Stimulated activated naive CD8-positive, alpha-beta T cell treated with anti-CD3 and anti-CD28 coated beads, Interleukin-15, amount 100 ng/mL, for 72 hours (primary cell): ENCODE results near the gene TMEM94.
"Not testable (repeated sequence)": the region's sequence is repeated elsewhere in the genome, so short reads cannot be mapped to it uniquely, and the experiment has no call there.

Experiments
- ATAC-seq: fragments of 150-1000 bp; cut with Tn5 transposase; 2 replicates; pipeline ENCODE4 v1.10.0; 2021; ENCODE audit warnings: mild to moderate bottlenecking, moderate library complexity
- DNase-seq, 2 donors: peaks; one replicate each; pipeline ENCODE4 v3.0.0; 2021 to 2022
- H3K27ac Mint-ChIP-seq, 2 donors: one replicate each; pipeline ENCODE4 v1.8.0; 2022; ENCODE audit warnings: mild to moderate bottlenecking in 2 of 2, mixed read lengths in 2 of 2, moderate library complexity in 2 of 2
- H3K27me3 Mint-ChIP-seq: one replicate; pipeline ENCODE4 v1.8.0; 2022; ENCODE audit warnings: mixed read lengths
- H3K4me1 Mint-ChIP-seq: one replicate; pipeline ENCODE4 v1.8.0; 2022; ENCODE audit warnings: mild to moderate bottlenecking, mixed read lengths
- H3K4me3 Mint-ChIP-seq, 2 donors: one replicate each; pipeline ENCODE4 v1.8.0; 2022; ENCODE audit warnings: mild to moderate bottlenecking in 2 of 2, mixed read lengths in 2 of 2, moderate library complexity in 1 of 2
- H3K9me3 Mint-ChIP-seq, 2 donors: one replicate each; pipeline ENCODE4 v1.8.0; 2022; ENCODE audit warnings: mixed read lengths in 2 of 2

TMEM94 gene

GRCh38 chr17:75463603-75464002, 7.2 kb downstream of the TMEM94 start:
- ATAC-seq (no peak), DNase-seq (no peak)
- Mint-ChIP-seq H3K27me3 (no peaks in the 10 kb centered on the region), H3K27ac (no peak overlapping the region), H3K4me3 (no peak overlapping the region), H3K9me3 (no peaks in the 10 kb centered on the region), H3K4me1 (peaks cover 17% of the 10 kb centered on the region)

- H3K27me3 Mint-ChIP-seq = no peaks in the 10 kb centered on the region
- H3K4me3 Mint-ChIP-seq = no peak overlapping the region
- no peak overlapping the region for H3K27ac Mint-ChIP-seq
- ATAC-seq (no peak), DNase-seq (no peak)
- H3K4me1 Mint-ChIP-seq = peaks cover 9% of the 10 kb centered on the region
- H3K9me3 Mint-ChIP-seq = no peaks in the 10 kb centered on the region
Measured at GRCh38 chr17:75465039-75465438, 8.6 kb downstream of the TMEM94 start.

GRCh38 chr17:75468291-75468754, 11.9 kb downstream of the TMEM94 start:
- no peaks in the 10 kb centered on the region for H3K27me3 Mint-ChIP-seq
- ATAC-seq = no peak
- no peaks in the 10 kb centered on the region for H3K9me3 Mint-ChIP-seq
- no peak overlapping the region for H3K4me3 Mint-ChIP-seq
- no peak overlapping the region for H3K27ac Mint-ChIP-seq
- peaks cover 3% of the 10 kb centered on the region for H3K4me1 Mint-ChIP-seq
- DNase-seq = no peak

- no peaks in the 10 kb centered on the region for H3K9me3 Mint-ChIP-seq
- no peaks in the 10 kb centered on the region for H3K27me3 Mint-ChIP-seq
- H3K4me3 Mint-ChIP-seq = no peak overlapping the region
- no peak for DNase-seq
- ATAC-seq = no peak
- H3K4me1 Mint-ChIP-seq = no peaks in the 10 kb centered on the region
- H3K27ac Mint-ChIP-seq = no peak overlapping the region
Measured at GRCh38 chr17:75468779-75469373, 12.4 kb downstream of the TMEM94 start.

- no peak for DNase-seq
- no peaks in the 10 kb centered on the region for H3K9me3 Mint-ChIP-seq
- ATAC-seq = no peak
- no peak overlapping the region for H3K27ac Mint-ChIP-seq
- no peaks in the 10 kb centered on the region for H3K27me3 Mint-ChIP-seq
- no peaks in the 10 kb centered on the region for H3K4me1 Mint-ChIP-seq
- no peak overlapping the region for H3K4me3 Mint-ChIP-seq
Measured at GRCh38 chr17:75471207-75471606, 14.8 kb downstream of the TMEM94 start.

GRCh38 chr17:75472119-75472518, 15.7 kb downstream of the TMEM94 start:
- Mint-ChIP-seq H3K27ac (no peak overlapping the region), H3K27me3 (no peaks in the 10 kb centered on the region), H3K4me1 (no peaks in the 10 kb centered on the region), H3K9me3 (no peaks in the 10 kb centered on the region), H3K4me3 (no peak overlapping the region)
- DNase-seq (no peak), ATAC-seq (no peak)

GRCh38 chr17:75473246-75473645, 16.8 kb downstream of the TMEM94 start:
- no peaks in the 10 kb centered on the region for H3K4me1 Mint-ChIP-seq
- H3K27ac Mint-ChIP-seq = no peak overlapping the region
- DNase-seq = no peak

GRCh38 chr17:75474736-75475135, 18.3 kb downstream of the TMEM94 start:
- H3K4me1 Mint-ChIP-seq = no peaks in the 10 kb centered on the region
- H3K4me3 Mint-ChIP-seq = no peak overlapping the region
- H3K27me3 Mint-ChIP-seq = no peaks in the 10 kb centered on the region
- no peak overlapping the region for H3K27ac Mint-ChIP-seq
- H3K9me3 Mint-ChIP-seq = no peaks in the 10 kb centered on the region
- DNase-seq (no peak), ATAC-seq (no peak)

More at GRCh38 chr17:75473246-75473645, 16.8 kb downstream of the TMEM94 start:
- Mint-ChIP-seq H3K9me3 (no peaks in the 10 kb centered on the region), H3K4me3 (no peak overlapping the region), H3K27me3 (no peaks in the 10 kb centered on the region)
- ATAC-seq = no peak

- no peak for ATAC-seq
- DNase-seq = no peak
- Mint-ChIP-seq H3K9me3 (no peaks in the 10 kb centered on the region), H3K4me3 (no peak overlapping the region), H3K27ac (peak overlapping the region in 1 of 2 donors; percentile 77), H3K4me1 (no peaks in the 10 kb centered on the region), H3K27me3 (no peaks in the 10 kb centered on the region)
Measured at GRCh38 chr17:75475144-75475835, 18.9 kb downstream of the TMEM94 start.

GRCh38 chr17:75475851-75476250, 19.4 kb downstream of the TMEM94 start:
- ATAC-seq (no peak), DNase-seq (no peak)
- no peaks in the 10 kb centered on the region for H3K4me1 Mint-ChIP-seq
- no peaks in the 10 kb centered on the region for H3K27me3 Mint-ChIP-seq
- H3K4me3 Mint-ChIP-seq = no peak overlapping the region
- H3K9me3 Mint-ChIP-seq = no peaks in the 10 kb centered on the region
- H3K27ac Mint-ChIP-seq = peak overlapping the region in 1 of 2 donors; percentile 24

GRCh38 chr17:75476271-75476671, 19.8 kb downstream of the TMEM94 start:
- no peaks in the 10 kb centered on the region for H3K27me3 Mint-ChIP-seq
- DNase-seq = no peak
- no peaks in the 10 kb centered on the region for H3K9me3 Mint-ChIP-seq
- peak overlapping the region in 1 of 2 donors; percentile 60 for H3K27ac Mint-ChIP-seq
- ATAC-seq = no peak
- H3K4me1 Mint-ChIP-seq = no peaks in the 10 kb centered on the region
- H3K4me3 Mint-ChIP-seq = no peak overlapping the region

GRCh38 chr17:75476752-75477489, 20.5 kb downstream of the TMEM94 start:
- H3K27me3 Mint-ChIP-seq = no peaks in the 10 kb centered on the region
- no peaks in the 10 kb centered on the region for H3K4me1 Mint-ChIP-seq
- no peaks in the 10 kb centered on the region for H3K9me3 Mint-ChIP-seq
- DNase-seq (no peak), ATAC-seq (no peak)
- no peak overlapping the region for H3K4me3 Mint-ChIP-seq
- peak overlapping the region in 1 of 2 donors; percentile 60 for H3K27ac Mint-ChIP-seq

- H3K27ac Mint-ChIP-seq = peak overlapping the region in 1 of 2 donors; percentile 20
- ATAC-seq, H3K4me3 Mint-ChIP-seq, DNase-seq, H3K9me3 Mint-ChIP-seq, H3K27me3 Mint-ChIP-seq, H3K4me1 Mint-ChIP-seq: not testable (repeated sequence)
Measured at GRCh38 chr17:75477490-75477862, 21.0 kb downstream of the TMEM94 start.

GRCh38 chr17:75478508-75478907, 22.1 kb downstream of the TMEM94 start:
- no peak overlapping the region for H3K27ac Mint-ChIP-seq
- no peaks in the 10 kb centered on the region for H3K4me1 Mint-ChIP-seq
- H3K9me3 Mint-ChIP-seq = no peaks in the 10 kb centered on the region
- no peaks in the 10 kb centered on the region for H3K27me3 Mint-ChIP-seq
- DNase-seq (no peak), ATAC-seq (no peak)
- no peak overlapping the region for H3K4me3 Mint-ChIP-seq

GRCh38 chr17:75480281-75480680, 23.8 kb downstream of the TMEM94 start:
- H3K27ac Mint-ChIP-seq = no peak overlapping the region
- ATAC-seq (no peak), DNase-seq (no peak)
- no peaks in the 10 kb centered on the region for H3K4me1 Mint-ChIP-seq
- H3K27me3 Mint-ChIP-seq = no peaks in the 10 kb centered on the region
- no peaks in the 10 kb centered on the region for H3K9me3 Mint-ChIP-seq
- H3K4me3 Mint-ChIP-seq = no peak overlapping the region
